GM12878 (cell line): ENCODE results near the gene SSUH2. TPM values are rescaled to one million over a fixed set of nuclear protein-coding genes. Genes with fewer than 3 reads are reported as not detected.

Source experiments
- ATAC-seq: fragments of 200-7000 bp; cut with Tn5 transposase; 3 replicates; pipeline ENCODE4 v1.9.1; 2020; ENCODE audit warnings: mild to moderate bottlenecking, moderate library complexity
- BruUV-seq: library from RNA; stranded (reverse); fragments of 400-500 nt; replicated peaks from 2 replicates; lab custom pipeline; 2021; lab: Mats Ljungman, UMichigan
- CTCF ChIA-PET: fragments of 300-600 bp; sonication (Branson Sonifier 250); formaldehyde crosslinking; extraction: SDS; loops from one replicate; lab custom pipeline; 2021; ENCODE audit warnings: inconsistent platforms; lab: Yijun Ruan, JAX
- POLR2A ChIA-PET: fragments of 350-600 bp; formaldehyde crosslinking; extraction: SDS; loops from one replicate; lab custom pipeline; 2021; ENCODE audit warnings: inconsistent platforms; lab: Charles Lee
- RAD21 ChIA-PET: fragments of 300-600 bp; sonication (Branson Sonifier 250); formaldehyde crosslinking; loops from one replicate; lab custom pipeline; 2023; ENCODE audit warnings: antibody characterized with exemption; ENCODE audit not compliant: unreplicated experiment; lab: Charles Lee
- SMC1A ChIA-PET: fragments of 300-600 bp; sonication (Branson Sonifier 250); formaldehyde crosslinking; loops from one replicate; lab custom pipeline; 2023; ENCODE audit not compliant: unreplicated experiment, uncharacterized antibody; lab: Charles Lee
- DNase-seq: peaks from one replicate; pipeline ENCODE4 v3.0.0-alpha.2; 2011; ENCODE audit warnings: low read depth, low spot score
- FAIRE-seq: peaks from 3 replicates; lab custom pipeline; 2011; peaks lifted over from hg19 to GRCh38; lab: Jason Lieb, UNC
- H2AFZ ChIP-seq: 2 replicates; pipeline ENCODE4 v1.6.0; 2011; ENCODE audit warnings: low read depth, low read length, control low read depth; ENCODE audit not compliant: control insufficient read depth
- H3K27ac ChIP-seq: 2 replicates; pipeline ENCODE4 v1.5.1; 2011; ENCODE audit warnings: control low read depth; ENCODE audit not compliant: control insufficient read depth, insufficient read depth
- H3K27me3 ChIP-seq, 2 experiments: replicated peaks in 1 of 2; 2 replicates each; pipeline versions ENCODE4 v1.6.0 to v1.6.1; 2011; ENCODE audit warnings: low read length in 1 of 2; ENCODE audit not compliant: control insufficient read depth in 2 of 2, insufficient read depth in 2 of 2
- H3K36me3 ChIP-seq, 2 experiments: 2 replicates each; pipeline ENCODE4 v1.5.1; 2011; ENCODE audit warnings: low read length in 1 of 2; ENCODE audit not compliant: control insufficient read depth in 2 of 2, insufficient read depth in 2 of 2
- H3K4me1 ChIP-seq: 2 replicates; pipeline ENCODE4 v1.6.1; 2011; ENCODE audit warnings: mild to moderate bottlenecking, low read length, moderate library complexity, mixed read lengths; ENCODE audit not compliant: control insufficient read depth, insufficient read depth
- H3K4me2 ChIP-seq: 2 replicates; pipeline ENCODE4 v1.6.0; 2011; ENCODE audit warnings: control low read depth; ENCODE audit not compliant: control insufficient read depth, insufficient read depth
- H3K4me3 ChIP-seq: fragments of 200-600 bp; sonication (generic); 2 replicates; pipeline ENCODE4 v1.5.1; 2016
- H3K79me2 ChIP-seq: 2 replicates; pipeline ENCODE4 v1.6.0; 2011; ENCODE audit warnings: low read length; ENCODE audit not compliant: control insufficient read depth, insufficient read depth
- H3K9ac ChIP-seq: 2 replicates; pipeline ENCODE4 v1.8.0; 2011; ENCODE audit warnings: low read length, control low read depth, mixed read lengths; ENCODE audit not compliant: control insufficient read depth, insufficient read depth
- H3K9me3 ChIP-seq: replicated peaks from 3 replicates; pipeline ENCODE4 v1.5.1; 2011; ENCODE audit warnings: mild to moderate bottlenecking, low read length; ENCODE audit not compliant: control insufficient read depth, insufficient read depth
- H4K20me1 ChIP-seq: 2 replicates; pipeline ENCODE4 v1.6.0; 2011; ENCODE audit not compliant: control insufficient read depth, insufficient read depth
- CBFB ChIP-seq: IDR thresholded peaks from 2 replicates; pipeline ENCODE4 v1.6.1; 2016; ENCODE audit warnings: antibody characterized with exemption, low read depth
- E2F4 ChIP-seq: IDR thresholded peaks from 2 replicates; pipeline ENCODE4 v1.6.1; 2012; ENCODE audit warnings: low read depth, low read length, improper control_type of control experiment
- EZH2 ChIP-seq: IDR thresholded peaks from 2 replicates; pipeline ENCODE4 v1.6.1; 2012; ENCODE audit warnings: low read depth, mild to moderate bottlenecking, control low read depth, inconsistent platforms, low read length, borderline replicate concordance; ENCODE audit not compliant: control insufficient read depth
- JUND ChIP-seq: IDR thresholded peaks from 2 replicates; pipeline ENCODE4 v1.6.1; 2012; ENCODE audit warnings: low read depth, mild to moderate bottlenecking, low read length, improper control_type of control experiment, moderate library complexity
- MXI1 ChIP-seq: fragments of 150-350 bp; IDR thresholded peaks from 2 replicates; pipeline ENCODE4 v1.6.1; 2011; ENCODE audit warnings: low read depth, mild to moderate bottlenecking, inconsistent platforms, low read length, improper control_type of control experiment
- PAX8 ChIP-seq: fragments of 450-650 bp; IDR thresholded peaks from 2 replicates; pipeline ENCODE4 v1.6.1; 2017; ENCODE audit warnings: mild to moderate bottlenecking, moderate library complexity
- ZBED1 ChIP-seq: IDR thresholded peaks from 2 replicates; pipeline ENCODE4 v1.6.1; 2016; ENCODE audit warnings: borderline replicate concordance
- ZNF217 ChIP-seq: fragments of 450-650 bp; IDR thresholded peaks from 2 replicates; pipeline ENCODE4 v1.6.1; 2017; ENCODE audit warnings: antibody characterized with exemption, mild to moderate bottlenecking
- WGBS: methylation state at CpG from one replicate; pipeline ENCODE4 v1.1.6; 2016; ENCODE audit warnings: low lambda C conversion rate; ENCODE audit not compliant: insufficient replicate concordance, insufficient coverage; ENCODE audit errors: missing lambda C conversion rate; 5-methylcytosine and 5-hydroxymethylcytosine counted together
- in situ Hi-C: fragments of 300-500 bp; cut with MboI; formaldehyde crosslinking; loops from 9 replicates; pipeline ENCODE4 v1.14.3; 2018; ENCODE audit warnings: mixed read lengths
- intact Hi-C: fragments of 100-400 bp; cut with micrococcal nuclease; formaldehyde crosslinking; loops from one replicate; pipeline ENCODE4 v1.14.2; 2022; ENCODE audit not compliant: unreplicated experiment
- polyA plus RNA-seq, 11 experiments: library from polyadenylated mRNA; depleted of rRNA in 4 of 11; unstranded in 6 of 11; stranded (reverse) in 5 of 11; fragments of >200 nt; fragmentation: Nextera tagmentation in 4 of 11; fragmentation: Illumina TruSeq in 1 of 11; extraction: Ambion mirVana in 4 of 11; extraction: Trizol in 1 of 11; gene quantifications; 1 replicate in 1 of 11; 2 replicates in 10 of 11; pipeline versions ENCODE4 v1.2.1 to v1.2.3, GENCODE V29; 2011 to 2016; ENCODE audit warnings: inconsistent platforms in 2 of 11, missing spikeins in 2 of 11, low read depth in 1 of 11
- total RNA-seq, 4 experiments: library from RNA; depleted of rRNA in 3 of 4; stranded (reverse); fragments of >200 nt in 3 of 4; fragmentation: Illumina TruSeq in 1 of 4; extraction: Trizol in 1 of 4; gene quantifications; 2 replicates each; pipeline versions ENCODE4 v1.2.1 to v1.2.3, GENCODE V29; 2013 to 2021
- TF ChIP-seq, protein P1 (sequence below): IDR thresholded peaks from 2 replicates; pipeline ENCODE4 v1.6.1; 2011; ENCODE audit warnings: borderline replicate concordance, low read depth, mild to moderate bottlenecking, moderate library complexity, mixed read lengths, low read length; ENCODE audit not compliant: insufficient read depth; ENCODE audit errors: extremely low read length
- TF ChIP-seq, protein P2 (sequence below): fragments of 450-650 bp; IDR thresholded peaks from 2 replicates; pipeline ENCODE4 v1.6.1; 2018; ENCODE audit warnings: mild to moderate bottlenecking, low read depth, moderate library complexity; ENCODE audit not compliant: partially characterized antibody
- TF ChIP-seq, protein P3 (sequence below): fragments of 150-350 bp; IDR thresholded peaks from 2 replicates; pipeline ENCODE4 v1.6.1; 2014; ENCODE audit warnings: mild to moderate bottlenecking, low read depth, low read length
- TF ChIP-seq, protein P4 (sequence below): IDR thresholded peaks from 2 replicates; pipeline ENCODE4 v1.6.1; 2012; ENCODE audit warnings: low read depth, low read length, improper control_type of control experiment

Gene SSUH2
- total and polyA plus RNA-seq, 10 of the 15 experiments (the other 5 are each of a cell fraction or from before 2014, with no cell fraction given): 0.09 to 0.26 TPM; not detected in 8

DNA sequence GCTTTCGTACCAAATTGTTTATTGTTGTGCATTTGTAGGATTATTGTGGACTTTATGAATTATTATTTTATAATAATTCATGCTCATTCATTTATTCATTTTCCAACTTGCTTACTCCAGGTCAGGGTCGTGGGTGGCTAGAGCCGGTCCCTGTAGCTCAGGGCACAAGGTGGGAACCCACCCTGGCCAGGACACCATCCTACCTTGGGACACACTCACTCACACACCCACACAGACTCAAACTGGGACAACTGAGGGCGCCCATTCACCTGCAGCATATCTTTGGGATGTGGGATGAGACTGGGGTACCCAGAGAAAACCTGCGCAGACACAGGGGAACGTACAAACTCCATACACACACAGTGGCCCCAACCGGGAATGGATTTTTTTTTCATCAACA is 40.6 kb downstream of the SSUH2 start:
- RAD21 ChIA-PET: no interaction called here
- POLR2A ChIA-PET: no interaction called here
- peaks cover 0 to 1% of the 10 kb centered on the region in 2 experiments; a peak in 1 of 4 replicates for H3K27me3 ChIP-seq
- H3K27ac ChIP-seq: no peak overlapping the region
- 58% methylated on average over 7 of the region's 7 CpGs for WGBS
- H3K4me2 ChIP-seq: no peak overlapping the region
- H3K4me1 ChIP-seq: no peaks in the 10 kb centered on the region
- CTCF ChIA-PET: no interaction called here
- TF ChIP-seq, protein P1, sequence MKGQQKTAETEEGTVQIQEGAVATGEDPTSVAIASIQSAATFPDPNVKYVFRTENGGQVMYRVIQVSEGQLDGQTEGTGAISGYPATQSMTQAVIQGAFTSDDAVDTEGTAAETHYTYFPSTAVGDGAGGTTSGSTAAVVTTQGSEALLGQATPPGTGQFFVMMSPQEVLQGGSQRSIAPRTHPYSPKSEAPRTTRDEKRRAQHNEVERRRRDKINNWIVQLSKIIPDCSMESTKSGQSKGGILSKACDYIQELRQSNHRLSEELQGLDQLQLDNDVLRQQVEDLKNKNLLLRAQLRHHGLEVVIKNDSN: no peak
- TF ChIP-seq, protein P2, sequence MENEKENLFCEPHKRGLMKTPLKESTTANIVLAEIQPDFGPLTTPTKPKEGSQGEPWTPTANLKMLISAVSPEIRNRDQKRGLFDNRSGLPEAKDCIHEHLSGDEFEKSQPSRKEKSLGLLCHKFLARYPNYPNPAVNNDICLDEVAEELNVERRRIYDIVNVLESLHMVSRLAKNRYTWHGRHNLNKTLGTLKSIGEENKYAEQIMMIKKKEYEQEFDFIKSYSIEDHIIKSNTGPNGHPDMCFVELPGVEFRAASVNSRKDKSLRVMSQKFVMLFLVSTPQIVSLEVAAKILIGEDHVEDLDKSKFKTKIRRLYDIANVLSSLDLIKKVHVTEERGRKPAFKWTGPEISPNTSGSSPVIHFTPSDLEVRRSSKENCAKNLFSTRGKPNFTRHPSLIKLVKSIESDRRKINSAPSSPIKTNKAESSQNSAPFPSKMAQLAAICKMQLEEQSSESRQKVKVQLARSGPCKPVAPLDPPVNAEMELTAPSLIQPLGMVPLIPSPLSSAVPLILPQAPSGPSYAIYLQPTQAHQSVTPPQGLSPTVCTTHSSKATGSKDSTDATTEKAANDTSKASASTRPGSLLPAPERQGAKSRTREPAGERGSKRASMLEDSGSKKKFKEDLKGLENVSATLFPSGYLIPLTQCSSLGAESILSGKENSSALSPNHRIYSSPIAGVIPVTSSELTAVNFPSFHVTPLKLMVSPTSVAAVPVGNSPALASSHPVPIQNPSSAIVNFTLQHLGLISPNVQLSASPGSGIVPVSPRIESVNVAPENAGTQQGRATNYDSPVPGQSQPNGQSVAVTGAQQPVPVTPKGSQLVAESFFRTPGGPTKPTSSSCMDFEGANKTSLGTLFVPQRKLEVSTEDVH: no peak
- TF ChIP-seq EZH2: no peak
- no peak for TF ChIP-seq E2F4
- no peak for TF ChIP-seq MXI1
- TF ChIP-seq JUND: no peak
- no peak for TF ChIP-seq PAX8
- no peak for TF ChIP-seq CBFB
- no peak for TF ChIP-seq ZNF217
- TF ChIP-seq, protein P3, sequence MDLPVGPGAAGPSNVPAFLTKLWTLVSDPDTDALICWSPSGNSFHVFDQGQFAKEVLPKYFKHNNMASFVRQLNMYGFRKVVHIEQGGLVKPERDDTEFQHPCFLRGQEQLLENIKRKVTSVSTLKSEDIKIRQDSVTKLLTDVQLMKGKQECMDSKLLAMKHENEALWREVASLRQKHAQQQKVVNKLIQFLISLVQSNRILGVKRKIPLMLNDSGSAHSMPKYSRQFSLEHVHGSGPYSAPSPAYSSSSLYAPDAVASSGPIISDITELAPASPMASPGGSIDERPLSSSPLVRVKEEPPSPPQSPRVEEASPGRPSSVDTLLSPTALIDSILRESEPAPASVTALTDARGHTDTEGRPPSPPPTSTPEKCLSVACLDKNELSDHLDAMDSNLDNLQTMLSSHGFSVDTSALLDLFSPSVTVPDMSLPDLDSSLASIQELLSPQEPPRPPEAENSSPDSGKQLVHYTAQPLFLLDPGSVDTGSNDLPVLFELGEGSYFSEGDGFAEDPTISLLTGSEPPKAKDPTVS: no peak
- TF ChIP-seq, protein P4, sequence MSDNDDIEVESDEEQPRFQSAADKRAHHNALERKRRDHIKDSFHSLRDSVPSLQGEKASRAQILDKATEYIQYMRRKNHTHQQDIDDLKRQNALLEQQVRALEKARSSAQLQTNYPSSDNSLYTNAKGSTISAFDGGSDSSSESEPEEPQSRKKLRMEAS: no peak
- no peak for TF ChIP-seq ZBED1
- H3K4me3 ChIP-seq: no peak overlapping the region
- H4K20me1 ChIP-seq: no peaks in the 10 kb centered on the region
- no peaks in the 10 kb centered on the region for H3K79me2 ChIP-seq
- no peak for DNase-seq
- no peaks in the 10 kb centered on the region for H3K36me3 ChIP-seq
- no peaks in the 10 kb centered on the region for H3K9me3 ChIP-seq
- in situ Hi-C loops (no loop called here), intact Hi-C loops (no loop called here)
- H3K9ac ChIP-seq: no peak overlapping the region
- ATAC-seq: no peak
- SMC1A ChIA-PET: no interaction called here
- no TSS peak for BruUV-seq
- FAIRE-seq: no peak
- H2AFZ ChIP-seq: no peak overlapping the region
